Thyroid gland (tissue), 4 donors: ENCODE data around the gene C10orf120.

Experiments used
- POLR2A ChIP-seq, 2 donors: fragments of 450-650 bp; IDR thresholded peaks; one replicate each; pipeline ENCODE4 v1.6.1; 2017; ENCODE audit warnings: antibody characterized with exemption in 2 of 2, mild to moderate bottlenecking in 2 of 2, moderate library complexity in 1 of 2
- TF ChIP-seq, protein P1 (sequence below), 6 experiments: fragments of 200-600 bp in 3 of 6; fragments of 450-650 bp in 3 of 6; sonication (generic) in 3 of 6; IDR thresholded peaks; one replicate each; pipeline ENCODE4 v1.5.1; 2016 to 2019; ENCODE audit warnings: antibody characterized with exemption in 6 of 6, mild to moderate bottlenecking in 2 of 6, inconsistent platforms in 1 of 6, moderate library complexity in 1 of 6

- TF ChIP-seq, protein P1, sequence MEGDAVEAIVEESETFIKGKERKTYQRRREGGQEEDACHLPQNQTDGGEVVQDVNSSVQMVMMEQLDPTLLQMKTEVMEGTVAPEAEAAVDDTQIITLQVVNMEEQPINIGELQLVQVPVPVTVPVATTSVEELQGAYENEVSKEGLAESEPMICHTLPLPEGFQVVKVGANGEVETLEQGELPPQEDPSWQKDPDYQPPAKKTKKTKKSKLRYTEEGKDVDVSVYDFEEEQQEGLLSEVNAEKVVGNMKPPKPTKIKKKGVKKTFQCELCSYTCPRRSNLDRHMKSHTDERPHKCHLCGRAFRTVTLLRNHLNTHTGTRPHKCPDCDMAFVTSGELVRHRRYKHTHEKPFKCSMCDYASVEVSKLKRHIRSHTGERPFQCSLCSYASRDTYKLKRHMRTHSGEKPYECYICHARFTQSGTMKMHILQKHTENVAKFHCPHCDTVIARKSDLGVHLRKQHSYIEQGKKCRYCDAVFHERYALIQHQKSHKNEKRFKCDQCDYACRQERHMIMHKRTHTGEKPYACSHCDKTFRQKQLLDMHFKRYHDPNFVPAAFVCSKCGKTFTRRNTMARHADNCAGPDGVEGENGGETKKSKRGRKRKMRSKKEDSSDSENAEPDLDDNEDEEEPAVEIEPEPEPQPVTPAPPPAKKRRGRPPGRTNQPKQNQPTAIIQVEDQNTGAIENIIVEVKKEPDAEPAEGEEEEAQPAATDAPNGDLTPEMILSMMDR (IDR thresholded peaks at IDR 0.05): no peak
- TF ChIP-seq POLR2A (IDR thresholded peaks at IDR 0.05): no peak
These were observed 44.6 kb upstream of the C10orf120 start for GRCh38 chr10:122744257-122744656.
